ENCODE data around the gene THRSP. TPM values are rescaled to one million over a fixed set of nuclear protein-coding genes. Genes with fewer than 3 reads are reported as not detected.
A peak's percentile ranks its signal among the peaks of the same experiment; 100 is the strongest.
"Not testable (repeated sequence)": the region's sequence is repeated elsewhere in the genome, so short reads cannot be mapped to it uniquely, and the experiment has no call there.

Gene THRSP
- total RNA-seq, 4 donors from 2014 or later = not detected

GRCh38 chr11:78040691-78041379 is 22.8 kb upstream of the THRSP start:
- DNase-seq (ENCODE audit: extremely low spot score) = no peak

GRCh38 chr11:78041380-78041719 is 22.3 kb upstream of the THRSP start:
- intact Hi-C loops (cut with DNase I); H3K27ac ChIP-seq (replicated peaks in 1 of 4); DNase-seq (ENCODE audit: extremely low spot score); H3K4me3 ChIP-seq; H3K27me3 ChIP-seq; H3K9me3 ChIP-seq; H3K36me3 ChIP-seq: not testable (repeated sequence)
- peaks cover 12 to 32% (median 28%) of the 10 kb centered on the region in 4 donors for H3K4me1 ChIP-seq
- WGBS = 94% methylated on average over 8 of the region's 8 CpGs

More at GRCh38 chr11:78040691-78041379, 22.8 kb upstream of the THRSP start:
- no peaks in the 10 kb centered on the region for H3K9me3 ChIP-seq
- peaks cover 11 to 28% (median 26%) of the 10 kb centered on the region in 4 donors for H3K4me1 ChIP-seq
- WGBS = 98% methylated on average over 13 of the region's 15 CpGs
- no peaks in the 10 kb centered on the region for H3K27me3 ChIP-seq
- TF ChIP-seq POLR2A (IDR thresholded peaks at IDR 0.05; ENCODE audit: low read depth) (no peak), CTCF (IDR thresholded peaks at IDR 0.05) (no peak), POLR2AphosphoS5 (IDR thresholded peaks at IDR 0.05) (no peak), EP300 (IDR thresholded peaks at IDR 0.05) (no peak)
- H3K36me3 ChIP-seq = no peaks in the 10 kb centered on the region
- intact Hi-C loops (cut with DNase I) = no loop called here
- no peak overlapping the region for H3K4me3 ChIP-seq
- H3K27ac ChIP-seq (replicated peaks in 1 of 4) = peak overlapping the region in 3 of 4 donors; percentile 57 to 71 (median 70)

GRCh38 chr11:78041843-78042440 is 21.7 kb upstream of the THRSP start:
- WGBS = 98% methylated on average over 12 of the region's 14 CpGs

GRCh38 chr11:78044706-78045105 is 19.0 kb upstream of the THRSP start:
- no peak overlapping the region for H3K27ac ChIP-seq (replicated peaks in 1 of 4)
- peaks cover 11 to 30% (median 24%) of the 10 kb centered on the region in 4 donors for H3K4me1 ChIP-seq
- no peak for TF ChIP-seq EP300 (IDR thresholded peaks at IDR 0.05)
- no peak for TF ChIP-seq CTCF (IDR thresholded peaks at IDR 0.05)
- no peak for TF ChIP-seq POLR2A (IDR thresholded peaks at IDR 0.05; ENCODE audit: low read depth)
- TF ChIP-seq POLR2AphosphoS5 (IDR thresholded peaks at IDR 0.05) = no peak
- H3K27me3 ChIP-seq = no peaks in the 10 kb centered on the region
- no peak overlapping the region for H3K4me3 ChIP-seq
- no peaks in the 10 kb centered on the region for H3K36me3 ChIP-seq
- H3K9me3 ChIP-seq = no peaks in the 10 kb centered on the region
- whole genome bisulfite sequencing = 84% methylated on average over 5 of the region's 5 CpGs
- DNase-seq (ENCODE audit: extremely low spot score) = no peak
- intact Hi-C loops (cut with DNase I) = no loop called here

More at GRCh38 chr11:78041843-78042440, 21.7 kb upstream of the THRSP start:
- H3K4me3 ChIP-seq = no peak overlapping the region
- H3K27ac ChIP-seq (replicated peaks in 1 of 4) = no peak overlapping the region
- intact Hi-C loops (cut with DNase I) = no loop called here
- no peak for DNase-seq (ENCODE audit: extremely low spot score)
- TF ChIP-seq EP300 (IDR thresholded peaks at IDR 0.05) = no peak
- TF ChIP-seq POLR2AphosphoS5 (IDR thresholded peaks at IDR 0.05) = no peak
- TF ChIP-seq CTCF (IDR thresholded peaks at IDR 0.05) = no peak
- no peaks in the 10 kb centered on the region for H3K9me3 ChIP-seq
- no peaks in the 10 kb centered on the region for H3K27me3 ChIP-seq
- H3K4me1 ChIP-seq = peaks cover 12 to 33% (median 29%) of the 10 kb centered on the region in 4 donors
- no peaks in the 10 kb centered on the region for H3K36me3 ChIP-seq

- Histone ChIP-seq H3K27me3 (no peaks in the 10 kb centered on the region), H3K27ac (replicated peaks in 1 of 4) (peak overlapping the region; percentile 70 to 84 (median 74)), H3K9me3 (no peaks in the 10 kb centered on the region), H3K4me3 (peak overlapping the region; percentile 55 to 67 (median 62)), H3K36me3 (no peaks in the 10 kb centered on the region), H3K4me1 (peaks cover 4 to 18% (median 12%) of the 10 kb centered on the region in 4 donors)
- DNase-seq (ENCODE audit: extremely low spot score) = no peak
- TF ChIP-seq POLR2A (IDR thresholded peaks at IDR 0.05; ENCODE audit: low read depth) (no peak), CTCF (IDR thresholded peaks at IDR 0.05) (peak; percentile 95 to 99 (median 97)), POLR2AphosphoS5 (IDR thresholded peaks at IDR 0.05) (peak; percentile 70 to 74), EP300 (IDR thresholded peaks at IDR 0.05) (no peak)
- intact Hi-C loops (cut with DNase I) = loop anchor here (2.0 kb wide), 1 partner anchor 51 kb away; the partner anchor contains the start of gene INTS4
- 5% methylated on average over 14 of the region's 28 CpGs for WGBS
These were observed 17.7 kb upstream of the THRSP start for GRCh38 chr11:78045851-78046485.

Measured in esophagus muscularis mucosa (tissue), 4 donors.